Upper lobe of left lung (tissue), 4 donors: Measurements from ENCODE around the gene COL4A5.

Source experiments
- EP300 ChIP-seq, 4 donors: sonication (generic); formaldehyde crosslinking; IDR thresholded peaks; one replicate each; pipeline ENCODE4 v1.5.1; 2017; ENCODE audit warnings: antibody characterized with exemption in 4 of 4, control low read depth in 2 of 4
- POLR2A ChIP-seq, 4 donors: fragments of 450-650 bp; IDR thresholded peaks; one replicate each; pipeline ENCODE4 v1.5.1; 2016 to 2017; ENCODE audit warnings: antibody characterized with exemption in 4 of 4, mild to moderate bottlenecking in 2 of 4
- TF ChIP-seq, protein P1 (sequence below), 6 experiments: fragments of 450-650 bp in 4 of 6; fragments of 200-600 bp in 2 of 6; sonication (generic) in 2 of 6; IDR thresholded peaks; one replicate each; pipeline ENCODE4 v1.5.1; 2016 to 2019; ENCODE audit warnings: antibody characterized with exemption in 6 of 6

DNA sequence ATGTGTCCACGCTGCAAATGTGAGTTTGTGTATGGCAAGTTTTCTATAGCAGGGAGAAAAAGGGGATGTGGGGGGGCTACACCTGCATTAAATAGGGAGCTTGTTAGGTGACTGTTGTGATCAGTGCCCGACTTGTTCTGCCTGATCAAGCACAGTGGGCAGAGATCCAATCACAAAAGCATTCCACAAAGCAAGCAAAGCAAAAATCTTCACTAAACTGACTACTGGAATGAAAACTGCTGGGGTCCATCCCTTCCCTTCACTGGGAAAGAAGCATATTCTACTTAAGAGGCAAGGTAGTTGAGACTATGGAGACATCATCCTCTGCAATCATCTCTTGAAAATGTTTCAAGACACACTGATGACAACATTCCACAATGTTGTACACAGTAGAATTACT lies 291.5 kb downstream of the COL4A5 start:
- TF ChIP-seq, protein P1, sequence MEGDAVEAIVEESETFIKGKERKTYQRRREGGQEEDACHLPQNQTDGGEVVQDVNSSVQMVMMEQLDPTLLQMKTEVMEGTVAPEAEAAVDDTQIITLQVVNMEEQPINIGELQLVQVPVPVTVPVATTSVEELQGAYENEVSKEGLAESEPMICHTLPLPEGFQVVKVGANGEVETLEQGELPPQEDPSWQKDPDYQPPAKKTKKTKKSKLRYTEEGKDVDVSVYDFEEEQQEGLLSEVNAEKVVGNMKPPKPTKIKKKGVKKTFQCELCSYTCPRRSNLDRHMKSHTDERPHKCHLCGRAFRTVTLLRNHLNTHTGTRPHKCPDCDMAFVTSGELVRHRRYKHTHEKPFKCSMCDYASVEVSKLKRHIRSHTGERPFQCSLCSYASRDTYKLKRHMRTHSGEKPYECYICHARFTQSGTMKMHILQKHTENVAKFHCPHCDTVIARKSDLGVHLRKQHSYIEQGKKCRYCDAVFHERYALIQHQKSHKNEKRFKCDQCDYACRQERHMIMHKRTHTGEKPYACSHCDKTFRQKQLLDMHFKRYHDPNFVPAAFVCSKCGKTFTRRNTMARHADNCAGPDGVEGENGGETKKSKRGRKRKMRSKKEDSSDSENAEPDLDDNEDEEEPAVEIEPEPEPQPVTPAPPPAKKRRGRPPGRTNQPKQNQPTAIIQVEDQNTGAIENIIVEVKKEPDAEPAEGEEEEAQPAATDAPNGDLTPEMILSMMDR (IDR thresholded peaks at IDR 0.05), result no peak
- TF ChIP-seq EP300 (IDR thresholded peaks at IDR 0.05) (no peak), POLR2A (IDR thresholded peaks at IDR 0.05) (no peak)
